Measurements from ENCODE around the gene IQSEC3.
A peak's percentile ranks its signal among the peaks of the same experiment; 100 is the strongest.

The IQSEC3 gene

DNA sequence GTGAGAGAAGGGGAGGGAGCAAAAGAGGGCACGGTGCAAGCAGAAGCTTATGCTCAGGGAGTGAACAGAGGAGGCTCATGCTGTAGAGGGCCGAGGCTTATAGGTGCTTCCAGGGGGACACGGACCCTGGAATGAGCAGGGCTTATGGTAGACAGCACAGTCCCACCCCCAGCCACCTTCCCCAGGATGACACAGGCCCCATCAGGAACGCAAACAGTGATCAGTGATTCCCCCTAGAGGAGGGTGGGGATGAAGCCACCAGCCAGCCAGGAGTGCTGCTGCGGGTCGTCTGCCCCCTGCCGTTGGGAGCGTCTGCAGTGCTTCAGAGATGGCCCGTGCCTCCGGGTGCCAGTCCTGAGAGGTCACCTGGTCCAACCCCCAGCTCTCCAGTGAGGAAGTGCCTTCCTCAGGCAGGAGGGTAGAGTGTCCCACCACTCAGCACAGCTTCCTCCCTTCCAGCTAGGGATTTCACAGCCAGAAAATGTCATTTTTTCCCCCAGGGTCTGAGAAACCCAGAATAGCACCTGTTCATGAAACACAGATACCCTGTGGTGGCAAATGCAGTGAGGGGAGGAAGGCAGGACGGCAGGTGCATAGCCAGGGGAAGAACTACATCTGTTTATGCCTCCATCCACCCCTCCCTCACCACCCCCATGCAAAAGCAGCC lies 86.6 kb downstream of the IQSEC3 start (continued):
- TF ChIP-seq PBX3 (CRISPR knock-in tag; IDR thresholded peaks at IDR 0.05) (no peak), ZSCAN4 (tag by site-specific recombination; IDR thresholded peaks at IDR 0.05) (no peak), ZNF830 (tag by site-specific recombination; IDR thresholded peaks at IDR 0.05; ENCODE audit: low read depth) (no peak), ZFP41 (tag by site-specific recombination; IDR thresholded peaks at IDR 0.05; ENCODE audit: borderline replicate concordance) (no peak), ZNF660 (tag by site-specific recombination; IDR thresholded peaks at IDR 0.05) (peak; percentile 66; the same call in 1 of the 2 replicates), WT1 (tag by site-specific recombination; IDR thresholded peaks at IDR 0.05) (no peak), ZNF157 (tag by site-specific recombination; IDR thresholded peaks at IDR 0.05) (no peak), ZNF626 (tag by site-specific recombination; IDR thresholded peaks at IDR 0.05) (no peak), EGR2 (tag by site-specific recombination; IDR thresholded peaks at IDR 0.05; ENCODE audit: low read depth) (no peak), ZNF324 (tag by site-specific recombination; IDR thresholded peaks at IDR 0.05) (no peak), ZNF155 (tag by site-specific recombination; IDR thresholded peaks at IDR 0.05) (no peak), ZNF423 (tag by site-specific recombination; IDR thresholded peaks at IDR 0.05) (no peak), ZFHX2 (tag by site-specific recombination; conservative IDR thresholded peaks at IDR 0.05) (no peak), ZBTB10 (tag by site-specific recombination; IDR thresholded peaks at IDR 0.05) (no peak), TSHZ1 (tag by site-specific recombination; IDR thresholded peaks at IDR 0.05; ENCODE audit: borderline replicate concordance) (no peak), ZIC2 (tag by site-specific recombination; IDR thresholded peaks at IDR 0.05) (peak; percentile 73), MEIS1 (CRISPR knock-in tag; IDR thresholded peaks at IDR 0.05; ENCODE audit: borderline replicate concordance) (no peak), ZNF121 (tag by site-specific recombination; IDR thresholded peaks at IDR 0.05) (no peak), ZNF548 (tag by site-specific recombination; IDR thresholded peaks at IDR 0.05) (no peak), TCF7L2 (IDR thresholded peaks at IDR 0.05; ENCODE audit: borderline replicate concordance, low read depth, low read length) (no peak), SCRT2 (tag by site-specific recombination; IDR thresholded peaks at IDR 0.05) (no peak; the same call in 1 of the 2 replicates), ZNF501 (tag by site-specific recombination; IDR thresholded peaks at IDR 0.05) (peak; percentile 77)
- TF ChIP-seq, protein P1, sequence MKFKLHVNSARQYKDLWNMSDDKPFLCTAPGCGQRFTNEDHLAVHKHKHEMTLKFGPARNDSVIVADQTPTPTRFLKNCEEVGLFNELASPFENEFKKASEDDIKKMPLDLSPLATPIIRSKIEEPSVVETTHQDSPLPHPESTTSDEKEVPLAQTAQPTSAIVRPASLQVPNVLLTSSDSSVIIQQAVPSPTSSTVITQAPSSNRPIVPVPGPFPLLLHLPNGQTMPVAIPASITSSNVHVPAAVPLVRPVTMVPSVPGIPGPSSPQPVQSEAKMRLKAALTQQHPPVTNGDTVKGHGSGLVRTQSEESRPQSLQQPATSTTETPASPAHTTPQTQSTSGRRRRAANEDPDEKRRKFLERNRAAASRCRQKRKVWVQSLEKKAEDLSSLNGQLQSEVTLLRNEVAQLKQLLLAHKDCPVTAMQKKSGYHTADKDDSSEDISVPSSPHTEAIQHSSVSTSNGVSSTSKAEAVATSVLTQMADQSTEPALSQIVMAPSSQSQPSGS (tag by site-specific recombination; IDR thresholded peaks at IDR 0.05; ENCODE audit: low read depth) = no peak
- TF ChIP-seq, protein P2, sequence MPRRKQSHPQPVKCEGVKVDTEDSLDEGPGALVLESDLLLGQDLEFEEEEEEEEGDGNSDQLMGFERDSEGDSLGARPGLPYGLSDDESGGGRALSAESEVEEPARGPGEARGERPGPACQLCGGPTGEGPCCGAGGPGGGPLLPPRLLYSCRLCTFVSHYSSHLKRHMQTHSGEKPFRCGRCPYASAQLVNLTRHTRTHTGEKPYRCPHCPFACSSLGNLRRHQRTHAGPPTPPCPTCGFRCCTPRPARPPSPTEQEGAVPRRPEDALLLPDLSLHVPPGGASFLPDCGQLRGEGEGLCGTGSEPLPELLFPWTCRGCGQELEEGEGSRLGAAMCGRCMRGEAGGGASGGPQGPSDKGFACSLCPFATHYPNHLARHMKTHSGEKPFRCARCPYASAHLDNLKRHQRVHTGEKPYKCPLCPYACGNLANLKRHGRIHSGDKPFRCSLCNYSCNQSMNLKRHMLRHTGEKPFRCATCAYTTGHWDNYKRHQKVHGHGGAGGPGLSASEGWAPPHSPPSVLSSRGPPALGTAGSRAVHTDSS (tag by site-specific recombination; IDR thresholded peaks at IDR 0.05) = no peak
- TF ChIP-seq, protein P3, sequence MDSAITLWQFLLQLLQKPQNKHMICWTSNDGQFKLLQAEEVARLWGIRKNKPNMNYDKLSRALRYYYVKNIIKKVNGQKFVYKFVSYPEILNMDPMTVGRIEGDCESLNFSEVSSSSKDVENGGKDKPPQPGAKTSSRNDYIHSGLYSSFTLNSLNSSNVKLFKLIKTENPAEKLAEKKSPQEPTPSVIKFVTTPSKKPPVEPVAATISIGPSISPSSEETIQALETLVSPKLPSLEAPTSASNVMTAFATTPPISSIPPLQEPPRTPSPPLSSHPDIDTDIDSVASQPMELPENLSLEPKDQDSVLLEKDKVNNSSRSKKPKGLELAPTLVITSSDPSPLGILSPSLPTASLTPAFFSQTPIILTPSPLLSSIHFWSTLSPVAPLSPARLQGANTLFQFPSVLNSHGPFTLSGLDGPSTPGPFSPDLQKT (IDR thresholded peaks at IDR 0.05; ENCODE audit: borderline replicate concordance, low read depth, low read length) = no peak
- TF ChIP-seq, protein P4, sequence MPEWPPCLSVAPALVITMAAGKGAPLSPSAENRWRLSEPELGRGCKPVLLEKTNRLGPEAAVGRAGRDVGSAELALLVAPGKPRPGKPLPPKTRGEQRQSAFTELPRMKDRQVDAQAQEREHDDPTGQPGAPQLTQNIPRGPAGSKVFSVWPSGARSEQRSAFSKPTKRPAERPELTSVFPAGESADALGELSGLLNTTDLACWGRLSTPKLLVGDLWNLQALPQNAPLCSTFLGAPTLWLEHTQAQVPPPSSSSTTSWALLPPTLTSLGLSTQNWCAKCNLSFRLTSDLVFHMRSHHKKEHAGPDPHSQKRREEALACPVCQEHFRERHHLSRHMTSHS (tag by site-specific recombination; IDR thresholded peaks at IDR 0.05) = no peak
